ENCODE measurements around the gene RGS7. TPM values are rescaled to one million over a fixed set of nuclear protein-coding genes. Genes with fewer than 3 reads are reported as not detected.
"Not testable (repeated sequence)": the region's sequence is repeated elsewhere in the genome, so short reads cannot be mapped to it uniquely, and the experiment has no call there.

Gene RGS7
- polyA plus RNA-seq, 6 donors from 2014 or later, result 0.29 to 2.9 (median 1.5) TPM

DNA sequence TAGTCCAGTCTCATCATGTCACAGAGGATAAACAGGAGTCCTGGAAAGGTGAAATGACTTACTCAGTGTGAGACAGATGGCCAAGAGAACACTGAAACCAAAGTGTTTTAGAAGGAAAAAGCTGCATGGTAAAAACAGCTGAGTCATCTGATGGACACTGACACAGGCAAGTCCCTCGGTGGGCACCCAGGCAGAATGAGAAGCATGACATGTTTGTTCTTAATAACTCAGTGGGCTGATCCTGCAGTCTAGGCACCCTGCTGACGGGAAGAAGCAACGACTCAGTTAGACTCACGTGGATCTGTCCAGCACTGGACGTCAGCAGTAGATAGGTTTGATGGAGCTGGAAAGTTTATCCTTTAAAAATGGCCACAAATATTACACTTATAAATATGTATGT, 116.9 kb downstream of the RGS7 start:
- DNase-seq (no peak), ATAC-seq (ENCODE audit: low read depth in 2 of 2) (no peak)
- Mint-ChIP-seq H3K36me3 (no peaks in the 10 kb centered on the region), H3K4me1 (no peaks in the 10 kb centered on the region), H3K4me3 (no peak overlapping the region), H3K9me3 (peaks cover 0 to 11% (median 2%) of the 10 kb centered on the region in 7 donors), H3K27ac (no peak overlapping the region), H3K27me3 (peaks cover 0 to 7% (median 0%) of the 10 kb centered on the region in 3 donors)

DNA sequence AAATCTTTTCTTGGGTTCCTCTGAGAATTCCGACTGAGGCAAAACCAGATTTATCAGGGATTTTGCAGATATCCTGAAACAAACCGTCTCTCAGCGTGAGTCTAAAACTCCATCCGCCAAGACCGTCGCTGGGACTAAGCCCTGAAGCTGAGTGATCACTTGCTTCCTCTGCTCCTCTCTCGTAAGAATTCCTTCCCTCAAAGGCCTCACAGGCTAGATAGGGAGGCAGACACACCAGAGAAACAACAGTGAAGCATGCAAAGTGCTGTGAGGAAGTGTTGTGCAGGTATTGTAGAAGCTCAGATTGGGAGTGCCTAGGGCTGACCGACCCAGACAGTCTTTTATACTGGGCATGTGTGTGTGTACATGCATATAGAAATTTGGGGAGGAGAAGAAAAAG, 119.1 kb downstream of the RGS7 start:
- ATAC-seq (ENCODE audit: low read depth in 2 of 2), result no peak
- Mint-ChIP-seq H3K27me3 (peaks cover 0 to 4% (median 0%) of the 10 kb centered on the region in 3 donors), H3K4me1 (no peaks in the 10 kb centered on the region), H3K4me3 (no peak overlapping the region), H3K9me3 (peaks cover 0 to 4% (median 0%) of the 10 kb centered on the region in 7 donors), H3K36me3 (no peaks in the 10 kb centered on the region), H3K27ac (no peak overlapping the region)
- no peak for DNase-seq

DNA sequence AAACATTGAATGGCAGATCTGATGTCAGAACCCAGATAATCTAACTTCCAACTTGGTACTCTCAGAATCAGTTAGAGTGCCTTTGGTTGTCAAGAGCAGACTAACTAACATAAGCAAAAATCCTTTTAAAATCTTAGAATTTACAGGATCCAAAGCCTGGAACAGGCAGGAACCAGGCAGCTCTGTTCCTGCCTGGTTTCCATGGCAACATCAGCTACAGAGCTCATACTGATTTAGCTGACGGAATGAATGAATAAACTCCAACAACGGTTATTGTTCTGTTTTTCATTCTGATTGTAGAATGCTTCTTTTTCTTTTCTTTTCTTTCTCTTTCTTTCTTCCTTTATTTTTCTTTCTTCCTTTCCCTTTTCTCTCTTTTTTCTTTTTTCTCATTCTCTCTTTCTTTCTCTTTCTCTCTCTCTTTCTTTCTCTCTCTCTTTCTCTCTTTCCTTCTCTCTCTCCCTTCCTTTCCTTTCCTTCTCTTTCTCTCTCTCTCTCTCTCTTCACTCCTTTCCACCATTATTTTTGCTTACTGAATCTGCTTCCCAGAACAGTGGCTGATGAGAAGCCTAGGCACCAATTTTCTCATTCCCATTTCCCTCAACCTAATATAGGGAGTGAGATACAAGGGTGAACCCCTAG, 121.6 kb downstream of the RGS7 start:
- ATAC-seq (ENCODE audit: low read depth in 2 of 2), result no peak
- no peak for DNase-seq
- H3K4me1 Mint-ChIP-seq, result no peaks in the 10 kb centered on the region
- no peak overlapping the region for H3K27ac Mint-ChIP-seq
- peaks cover 0 to 4% (median 0%) of the 10 kb centered on the region in 7 donors for H3K9me3 Mint-ChIP-seq
- no peaks in the 10 kb centered on the region for H3K27me3 Mint-ChIP-seq
- no peaks in the 10 kb centered on the region for H3K36me3 Mint-ChIP-seq
- H3K4me3 Mint-ChIP-seq, result no peak overlapping the region

DNA sequence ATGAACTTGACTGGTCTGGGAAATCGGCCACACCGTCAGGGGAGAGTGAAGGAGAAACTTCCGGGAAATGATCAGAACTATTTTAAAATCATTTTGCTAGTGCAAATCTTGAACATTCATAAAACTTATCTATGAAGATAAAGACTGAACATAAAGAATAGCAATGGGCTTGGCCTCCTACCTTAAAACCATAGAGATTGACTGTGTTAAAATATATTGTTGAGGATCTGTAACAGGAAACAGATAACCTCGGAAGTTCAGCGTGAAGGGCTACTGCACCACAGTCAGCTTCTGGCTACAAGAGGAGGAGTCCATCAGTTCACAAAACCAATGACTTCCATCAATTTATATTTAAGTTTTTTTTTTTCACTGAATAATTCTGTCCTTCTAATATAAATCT, 127.3 kb downstream of the RGS7 start:
- no peaks in the 10 kb centered on the region for H3K4me1 Mint-ChIP-seq
- DNase-seq (no peak), ATAC-seq (ENCODE audit: low read depth in 2 of 2) (no peak)
- H3K27me3 Mint-ChIP-seq, result no peaks in the 10 kb centered on the region
- H3K4me3 Mint-ChIP-seq, result no peak overlapping the region
- no peak overlapping the region for H3K27ac Mint-ChIP-seq
- peaks cover 0 to 4% (median 0%) of the 10 kb centered on the region in 7 donors for H3K9me3 Mint-ChIP-seq
- H3K36me3 Mint-ChIP-seq, result no peaks in the 10 kb centered on the region

DNA sequence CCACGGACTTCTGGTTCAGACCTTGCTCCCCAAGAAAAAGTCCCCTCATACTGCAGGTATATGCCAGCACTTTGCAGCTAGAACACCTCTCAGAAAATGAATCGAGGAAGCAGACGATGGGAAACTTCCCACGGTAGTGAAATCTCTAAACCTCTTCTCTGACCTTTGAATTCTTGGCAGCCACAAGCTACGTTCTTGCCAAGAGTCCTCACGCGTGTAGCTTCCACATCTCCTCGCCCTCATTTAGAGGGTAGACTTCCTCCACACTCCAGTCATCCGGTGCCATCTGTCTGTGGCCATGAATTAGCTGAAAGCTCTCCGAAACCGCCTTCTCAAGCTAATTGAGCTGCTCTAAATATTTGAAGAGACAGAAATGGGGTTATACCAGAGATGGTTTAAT, 127.8 kb downstream of the RGS7 start:
- no peaks in the 10 kb centered on the region for H3K27me3 Mint-ChIP-seq
- H3K4me1 Mint-ChIP-seq, result no peaks in the 10 kb centered on the region
- no peaks in the 10 kb centered on the region for H3K36me3 Mint-ChIP-seq
- peaks cover 0 to 5% (median 1%) of the 10 kb centered on the region in 7 donors for H3K9me3 Mint-ChIP-seq
- ATAC-seq (ENCODE audit: low read depth in 2 of 2) (no peak), DNase-seq (no peak)
- peak overlapping the region in 1 of 6 donors; percentile 10 for H3K27ac Mint-ChIP-seq
- H3K4me3 Mint-ChIP-seq, result no peak overlapping the region

DNA sequence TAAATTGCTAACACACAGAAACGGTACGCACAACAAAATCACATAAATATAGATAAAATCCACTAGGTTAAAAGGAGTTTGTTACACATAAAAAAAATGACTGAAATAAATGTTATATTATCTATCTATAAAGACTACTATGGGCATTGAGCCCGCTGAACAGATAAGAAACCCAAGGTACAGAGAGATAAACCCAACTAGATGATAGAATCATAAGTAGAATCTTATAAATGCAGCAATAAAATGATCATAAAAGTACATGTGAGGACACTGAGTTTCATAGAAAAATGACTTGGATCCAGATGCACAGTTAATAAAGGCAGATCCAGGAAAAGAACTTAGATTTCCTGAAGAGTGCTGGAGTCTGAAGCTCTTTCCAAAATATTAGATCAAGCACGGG, 128.7 kb downstream of the RGS7 start:
- DNase-seq, result no peak

DNA sequence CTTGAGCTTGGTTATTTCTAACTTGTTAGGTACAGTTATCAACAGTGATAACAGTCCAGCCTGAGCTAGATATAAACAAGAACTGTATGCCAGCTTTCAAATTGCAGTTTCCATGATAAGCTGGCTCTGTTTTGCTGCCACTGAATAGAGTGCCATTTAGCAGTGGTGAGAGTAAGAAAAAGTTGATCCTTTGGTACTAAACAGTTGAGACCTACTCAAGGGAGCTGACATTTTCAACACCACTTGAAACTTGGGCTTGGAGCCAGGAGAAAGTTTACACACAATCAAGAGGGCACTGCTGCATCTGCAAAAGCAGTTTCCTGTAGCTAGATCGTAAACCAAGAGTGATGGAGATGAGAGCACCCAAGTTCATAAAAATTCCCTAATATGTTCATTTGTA, 131.3 kb downstream of the RGS7 start:
- H3K9me3 Mint-ChIP-seq, result peaks cover 4 to 14% (median 7%) of the 10 kb centered on the region in 7 donors
- peaks cover 0 to 3% of the 10 kb centered on the region in 2 donors for H3K36me3 Mint-ChIP-seq
- no peak overlapping the region for H3K4me3 Mint-ChIP-seq
- DNase-seq (no peak), ATAC-seq (ENCODE audit: low read depth in 2 of 2) (no peak)
- H3K27me3 Mint-ChIP-seq, result no peaks in the 10 kb centered on the region
- no peaks in the 10 kb centered on the region for H3K4me1 Mint-ChIP-seq
- H3K27ac Mint-ChIP-seq, result no peak overlapping the region

More for the DNA sequence above, 128.7 kb downstream of the RGS7 start:
- Mint-ChIP-seq H3K4me1 (no peaks in the 10 kb centered on the region), H3K4me3 (no peak overlapping the region), H3K9me3 (peaks cover under 1 to 7% (median 3%) of the 10 kb centered on the region in 7 donors), H3K36me3 (no peaks in the 10 kb centered on the region), H3K27ac (no peak overlapping the region), H3K27me3 (no peaks in the 10 kb centered on the region)
- no peak for ATAC-seq (ENCODE audit: low read depth in 2 of 2)

DNA sequence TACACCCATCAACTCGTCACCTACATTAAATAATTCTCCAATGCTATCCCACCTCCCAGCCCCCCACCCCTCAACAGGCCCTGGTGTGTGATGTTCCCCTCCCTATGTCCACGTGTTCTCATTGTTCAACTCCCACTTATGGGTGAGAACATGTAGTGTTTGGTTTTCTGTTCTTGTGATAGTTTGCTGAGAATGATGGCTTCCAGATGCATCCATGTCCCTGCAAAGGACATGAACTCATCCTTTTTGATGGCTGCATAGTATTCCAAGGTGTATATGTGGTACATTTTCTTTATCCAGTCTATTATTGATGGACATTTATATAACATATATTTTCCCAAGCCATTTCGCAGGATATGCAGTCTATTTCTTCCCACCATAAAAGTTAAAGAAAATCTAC, 132.8 kb downstream of the RGS7 start:
- not testable (repeated sequence) for ATAC-seq (ENCODE audit: low read depth in 2 of 2); H3K4me3 Mint-ChIP-seq; DNase-seq; H3K27me3 Mint-ChIP-seq; H3K4me1 Mint-ChIP-seq; H3K27ac Mint-ChIP-seq; H3K36me3 Mint-ChIP-seq
- peaks cover 7 to 14% (median 9%) of the 10 kb centered on the region in 7 donors for H3K9me3 Mint-ChIP-seq

DNA sequence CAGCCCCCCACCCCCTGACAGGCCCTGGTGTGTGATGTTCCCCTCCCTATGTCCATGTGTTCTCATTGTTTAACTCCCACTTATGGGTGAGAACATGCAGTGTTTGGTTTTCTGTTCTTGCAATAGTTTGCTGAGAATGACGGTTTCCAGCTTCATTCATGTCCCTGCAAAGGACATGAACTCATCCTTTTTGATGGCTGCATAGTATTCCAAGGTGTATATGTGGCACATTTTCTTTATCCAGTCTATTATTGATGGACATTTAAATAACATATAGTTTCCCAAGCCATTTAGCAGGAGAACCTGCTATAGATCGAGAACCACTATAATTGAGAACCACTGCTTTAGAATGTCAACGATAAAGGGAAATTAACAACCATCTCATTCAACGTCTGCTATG, 134.2 kb downstream of the RGS7 start:
- peak overlapping the region in 1 of 6 donors; percentile 65 for H3K27ac Mint-ChIP-seq
- not testable (repeated sequence) for DNase-seq; H3K4me3 Mint-ChIP-seq; H3K4me1 Mint-ChIP-seq; H3K36me3 Mint-ChIP-seq; ATAC-seq (ENCODE audit: low read depth in 2 of 2); H3K27me3 Mint-ChIP-seq
- peaks cover 9 to 14% (median 11%) of the 10 kb centered on the region in 7 donors for H3K9me3 Mint-ChIP-seq

DNA sequence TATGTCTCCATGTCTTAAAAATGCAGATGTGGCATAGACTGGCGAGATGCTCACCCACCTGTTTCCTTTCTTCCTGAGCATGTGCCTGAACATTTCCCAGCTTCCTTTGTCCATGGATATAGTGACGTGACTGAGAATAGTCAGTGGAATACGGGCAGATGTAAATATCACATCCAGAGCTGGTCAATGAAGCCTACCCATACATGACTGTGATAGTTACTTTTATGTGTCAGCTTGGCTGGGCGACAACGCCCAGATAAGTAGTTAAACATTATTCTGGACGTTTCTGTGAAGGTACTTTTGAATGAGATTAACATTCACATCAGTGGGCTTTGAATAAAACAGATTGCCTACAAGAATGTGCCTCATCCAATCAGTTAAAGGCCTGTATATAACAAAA, 135.7 kb downstream of the RGS7 start:
- no peak overlapping the region for H3K27ac Mint-ChIP-seq
- no peak for ATAC-seq (ENCODE audit: low read depth in 2 of 2)
- no peak for DNase-seq
- peaks cover 10 to 26% (median 13%) of the 10 kb centered on the region in 7 donors for H3K9me3 Mint-ChIP-seq
- H3K4me1 Mint-ChIP-seq, result peaks cover 0 to 2% (median 0%) of the 10 kb centered on the region in 3 donors
- H3K4me3 Mint-ChIP-seq, result no peak overlapping the region
- no peaks in the 10 kb centered on the region for H3K27me3 Mint-ChIP-seq
- peaks cover 0 to 8% of the 10 kb centered on the region in 2 donors for H3K36me3 Mint-ChIP-seq

DNA sequence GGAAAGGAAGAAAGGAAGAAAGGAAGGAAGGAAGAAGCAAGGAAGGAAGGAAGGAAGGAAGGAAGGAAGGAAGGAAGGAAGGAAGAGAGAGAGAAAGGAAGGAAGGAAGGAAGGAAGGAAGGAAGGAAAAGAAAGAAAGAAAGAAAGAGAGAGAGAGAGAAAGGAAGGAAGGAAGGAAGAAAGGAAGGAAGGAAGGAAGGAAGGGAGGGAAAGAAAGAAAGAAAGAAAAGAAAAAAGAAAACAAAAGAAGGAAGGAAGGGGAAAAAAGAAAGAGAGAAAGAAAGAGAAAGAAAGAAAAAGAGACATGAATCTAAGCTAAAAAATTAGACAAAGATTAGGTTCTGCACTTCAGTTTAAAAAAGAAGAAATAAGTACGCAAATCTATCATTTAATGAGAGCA, 136.1 kb downstream of the RGS7 start:
- H3K27ac Mint-ChIP-seq, result peak overlapping the region in 1 of 6 donors; percentile 67
- not testable (repeated sequence) for H3K27me3 Mint-ChIP-seq; H3K4me3 Mint-ChIP-seq; H3K36me3 Mint-ChIP-seq; DNase-seq; H3K4me1 Mint-ChIP-seq; ATAC-seq (ENCODE audit: low read depth in 2 of 2)
- H3K9me3 Mint-ChIP-seq, result peaks cover 10 to 26% (median 13%) of the 10 kb centered on the region in 7 donors

DNA sequence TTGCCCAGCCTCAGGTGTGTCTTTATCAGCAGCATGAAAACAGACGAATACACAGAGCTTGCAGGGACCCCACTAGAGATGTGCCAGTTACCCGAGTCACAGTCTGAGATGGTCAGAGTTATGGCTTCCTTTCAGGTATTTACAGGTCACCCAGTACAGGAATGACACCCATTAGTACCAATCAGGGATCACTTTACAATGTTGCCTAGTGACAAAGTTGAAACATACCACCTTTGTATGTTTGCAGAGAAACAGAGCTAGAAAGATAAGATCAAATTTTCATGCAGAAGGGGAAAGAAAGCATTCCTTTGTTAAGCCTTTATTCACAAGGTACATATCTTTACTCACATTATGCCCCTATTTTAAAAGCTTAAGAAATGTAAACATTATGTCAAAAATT, 137.6 kb downstream of the RGS7 start:
- DNase-seq (no peak), ATAC-seq (ENCODE audit: low read depth in 2 of 2) (no peak)
- H3K9me3 Mint-ChIP-seq, result peaks cover 10 to 23% (median 13%) of the 10 kb centered on the region in 7 donors
- H3K27ac Mint-ChIP-seq, result no peak overlapping the region
- H3K27me3 Mint-ChIP-seq, result no peaks in the 10 kb centered on the region
- H3K36me3 Mint-ChIP-seq, result peaks cover 0 to 8% of the 10 kb centered on the region in 2 donors
- H3K4me1 Mint-ChIP-seq, result peaks cover 0 to 2% (median 0%) of the 10 kb centered on the region in 3 donors
- H3K4me3 Mint-ChIP-seq, result no peak overlapping the region

DNA sequence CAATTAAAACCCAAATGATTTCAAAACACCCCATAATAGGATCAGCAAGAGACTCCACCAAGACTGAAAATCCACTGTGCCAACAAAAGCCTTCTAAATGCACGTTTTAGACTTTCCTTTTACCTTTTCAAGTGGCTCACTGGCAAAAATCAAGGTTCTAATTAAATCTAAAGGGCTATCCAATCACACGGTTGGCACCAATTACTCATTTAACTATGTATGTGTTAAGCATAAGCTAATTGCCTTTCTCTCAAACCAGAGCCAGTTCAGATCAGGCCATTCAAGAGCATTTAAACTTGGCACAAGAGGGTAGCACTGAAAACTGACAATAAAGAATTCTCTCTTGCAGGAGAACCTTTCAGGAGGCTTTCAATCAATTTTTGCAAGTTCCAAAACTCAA, 139.5 kb downstream of the RGS7 start:
- ATAC-seq (ENCODE audit: low read depth in 2 of 2) (no peak), DNase-seq (no peak)
- Mint-ChIP-seq H3K9me3 (peaks cover 6 to 19% (median 11%) of the 10 kb centered on the region in 7 donors), H3K4me3 (no peak overlapping the region), H3K4me1 (peaks cover 0 to 2% (median 0%) of the 10 kb centered on the region in 3 donors), H3K36me3 (peaks cover 0 to 8% of the 10 kb centered on the region in 2 donors), H3K27me3 (no peaks in the 10 kb centered on the region), H3K27ac (no peak overlapping the region)

DNA sequence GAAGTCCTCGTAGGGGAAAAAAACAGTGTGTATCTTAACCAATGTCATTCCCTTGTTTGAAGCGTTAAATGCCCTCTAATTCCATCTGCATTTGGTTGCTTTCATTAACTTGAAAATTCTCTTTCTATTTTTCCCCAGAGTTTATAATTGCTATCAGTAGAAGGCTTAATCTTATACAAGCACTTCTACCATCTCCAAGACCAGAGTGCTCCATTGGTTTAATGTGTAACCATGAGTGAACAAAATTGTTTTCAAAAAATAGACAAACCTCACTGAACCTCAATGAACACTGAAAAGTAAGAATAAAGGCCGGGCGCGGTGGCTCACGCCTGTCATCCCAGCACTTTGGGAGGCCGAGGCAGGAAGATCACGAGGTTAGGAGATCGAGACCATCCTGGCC, 141.3 kb downstream of the RGS7 start:
- ATAC-seq (ENCODE audit: low read depth in 2 of 2) (no peak), DNase-seq (no peak)
- Mint-ChIP-seq H3K36me3 (peaks cover 0 to 4% of the 10 kb centered on the region in 2 donors), H3K4me1 (peaks cover 0 to 5% (median 0%) of the 10 kb centered on the region in 3 donors), H3K4me3 (no peak overlapping the region), H3K27ac (no peak overlapping the region), H3K27me3 (no peaks in the 10 kb centered on the region), H3K9me3 (peaks cover 4 to 19% (median 6%) of the 10 kb centered on the region in 7 donors)
